ENCODE data around the gene SNCB.

The SNCB gene

DNA sequence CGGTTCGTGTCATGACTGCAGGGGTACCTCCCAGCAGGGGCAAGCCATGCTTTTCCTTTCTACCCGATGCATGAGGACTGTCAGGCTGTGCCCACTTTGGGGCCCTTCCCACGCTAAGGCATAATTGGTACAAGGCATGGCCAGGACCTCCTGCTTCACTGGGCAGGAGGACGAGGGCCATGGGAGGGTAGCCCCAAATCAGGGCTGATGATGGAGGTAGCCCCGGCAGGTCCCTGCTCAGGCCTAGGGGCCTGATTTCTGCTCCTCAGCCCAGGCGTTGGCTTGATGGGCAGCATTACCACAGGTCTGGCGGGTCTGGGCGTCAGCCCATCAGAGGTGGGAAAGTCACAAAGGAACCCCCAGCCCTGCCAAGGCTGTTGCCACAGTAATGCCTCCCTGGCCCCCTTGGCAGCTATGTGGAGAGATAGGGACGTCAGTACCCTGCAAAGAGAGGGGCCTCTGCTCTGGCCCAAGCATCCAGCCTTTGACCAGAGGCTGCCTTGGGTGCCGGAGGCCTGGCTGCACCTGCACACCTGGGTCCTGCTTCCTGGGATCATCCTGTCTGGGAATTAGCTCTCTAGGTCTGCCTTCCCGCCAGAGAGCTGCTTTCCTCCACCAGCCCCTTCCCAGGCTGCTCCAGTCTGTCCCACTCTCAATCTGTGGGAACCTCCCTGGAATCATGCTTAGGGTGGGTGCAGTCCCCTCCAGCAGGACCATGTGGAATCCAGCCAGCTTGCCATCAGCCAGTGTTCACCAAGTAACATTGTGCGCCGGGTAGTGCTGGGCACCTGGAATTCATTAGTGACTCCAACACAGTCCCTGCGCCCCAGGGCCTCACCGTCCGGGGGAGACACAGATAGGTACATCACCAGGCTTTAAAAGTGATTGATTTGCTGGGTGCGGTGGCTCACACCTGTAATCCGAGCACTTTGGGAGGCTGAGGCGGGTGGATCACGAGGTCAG, 32.3 kb upstream of the SNCB start:
- FAIRE-seq, result no peak
- no peak for DNase-seq (ENCODE audit: extremely low spot score, insufficient read length, low read depth)

DNA sequence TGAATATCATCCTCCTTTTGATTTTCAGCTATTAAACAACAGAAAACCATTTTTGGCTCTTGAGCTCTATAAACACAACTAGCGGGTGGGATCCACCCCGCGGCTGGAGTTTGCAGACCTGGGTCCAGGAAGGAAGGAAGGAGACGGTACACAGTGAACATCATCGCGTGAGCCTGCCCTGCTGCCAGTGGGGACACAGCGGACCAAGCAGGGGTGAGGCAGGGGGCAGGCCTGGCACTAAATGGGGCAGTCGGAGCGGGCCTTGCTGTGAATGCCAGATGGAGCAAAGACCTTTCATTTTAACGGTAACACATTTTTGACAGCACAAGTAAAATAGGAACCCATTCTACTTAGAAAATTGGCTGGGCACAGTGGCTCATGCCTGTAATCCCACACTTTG, 31.3 kb upstream of the SNCB start:
- no peak for FAIRE-seq
- no peak for DNase-seq (ENCODE audit: extremely low spot score, insufficient read length, low read depth)

DNA sequence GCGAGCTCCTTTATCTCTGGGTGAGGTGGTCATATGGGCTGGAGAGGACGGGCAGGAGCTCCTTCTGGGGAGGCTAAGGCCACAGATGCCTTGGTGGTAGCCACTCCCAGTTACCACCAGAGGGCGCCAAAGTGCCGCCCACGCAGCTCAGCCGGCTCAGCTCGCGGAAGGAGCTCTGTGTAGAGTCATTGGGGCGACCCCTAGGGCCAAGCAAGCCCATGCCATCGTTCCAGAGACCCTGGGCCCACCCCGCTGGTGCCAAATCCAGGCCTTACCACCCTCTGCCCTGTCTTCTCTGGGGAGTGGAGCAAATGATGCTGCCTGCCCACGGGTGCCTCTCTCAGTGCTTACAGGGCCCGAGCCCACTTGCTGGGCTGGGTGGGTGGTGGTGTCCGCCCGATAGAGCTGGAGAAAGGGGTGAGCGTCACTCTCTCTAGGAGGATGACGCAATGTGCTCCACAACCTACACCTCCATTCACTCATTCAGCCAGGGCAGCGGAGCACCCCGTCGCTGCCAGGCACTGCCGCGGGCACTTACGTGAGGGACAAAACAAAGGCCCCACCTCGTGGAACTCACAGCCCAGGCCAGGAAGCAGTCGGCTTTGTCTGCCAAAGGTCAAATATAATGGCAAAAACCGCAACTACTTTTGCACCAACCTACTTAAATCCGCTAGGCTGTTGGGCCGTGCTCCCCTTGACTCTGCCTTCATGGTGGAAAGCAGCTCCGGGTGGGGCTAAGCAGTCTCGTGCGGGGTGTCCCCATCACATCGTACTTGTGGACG, 30.7 kb upstream of the SNCB start:
- peak; percentile 89 for FAIRE-seq
- peak; percentile 84 for DNase-seq (ENCODE audit: extremely low spot score, insufficient read length, low read depth)

DNA sequence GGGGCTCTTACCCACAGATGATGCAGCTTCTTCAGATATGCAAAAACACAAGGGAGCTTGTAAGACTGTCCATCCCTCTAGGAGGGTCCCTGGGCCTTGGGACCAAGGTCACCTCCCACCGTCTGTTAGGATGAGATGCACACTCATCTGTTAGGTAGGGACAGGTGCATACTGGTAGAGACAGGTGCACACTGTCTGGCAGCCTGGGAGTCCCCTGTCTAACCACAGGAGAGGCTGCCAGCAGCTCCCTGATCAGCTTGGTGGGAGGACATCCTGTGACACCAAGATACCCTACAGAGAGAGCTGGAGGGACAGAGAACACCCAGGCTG, 30.2 kb upstream of the SNCB start:
- DNase-seq (ENCODE audit: extremely low spot score, insufficient read length, low read depth), result no peak
- no peak for FAIRE-seq

DNA sequence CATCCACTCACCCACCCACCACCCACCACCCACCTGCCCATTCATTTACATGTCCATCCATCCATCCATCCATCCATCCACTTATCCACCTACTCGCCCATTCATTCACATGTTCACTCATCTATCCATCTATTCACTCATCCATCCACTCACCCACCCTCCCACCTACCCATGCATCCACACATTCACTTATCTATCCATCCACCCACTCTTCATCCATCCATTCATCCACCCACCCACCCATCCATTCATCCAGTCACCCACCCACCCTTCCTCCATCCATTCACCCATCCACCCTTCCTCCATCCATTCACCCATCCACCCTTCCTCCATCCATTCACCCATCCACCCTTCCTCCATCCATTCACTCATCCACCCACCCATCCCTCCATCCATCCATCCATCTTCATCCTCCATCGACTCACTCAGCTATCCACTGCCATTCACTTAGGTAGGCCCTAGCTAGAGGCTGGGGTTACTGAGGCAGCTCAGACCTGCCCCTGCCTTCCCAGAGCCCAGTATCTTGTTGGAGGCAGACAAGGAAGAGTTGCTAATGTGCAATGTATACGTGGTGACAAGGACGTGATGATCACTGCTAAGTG, 29.6 kb upstream of the SNCB start:
- no peak for FAIRE-seq
- no peak for DNase-seq (ENCODE audit: extremely low spot score, insufficient read length, low read depth)

DNA sequence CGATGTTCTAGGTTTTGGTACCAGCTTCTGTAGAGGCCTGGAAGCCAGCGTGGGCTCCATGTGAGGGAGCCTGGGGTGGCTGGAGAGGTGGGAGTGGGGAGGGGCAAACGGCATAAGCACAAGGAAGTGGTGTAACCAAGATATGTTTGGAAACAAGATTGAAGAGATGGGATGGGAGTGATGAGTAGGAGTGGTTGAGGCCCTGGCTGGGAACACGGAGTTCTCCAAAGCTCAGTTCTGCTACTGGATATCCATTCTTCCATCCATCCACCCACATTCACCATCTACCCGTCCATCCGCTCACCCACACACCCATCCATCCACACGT, 29.1 kb upstream of the SNCB start:
- no peak for FAIRE-seq

DNA sequence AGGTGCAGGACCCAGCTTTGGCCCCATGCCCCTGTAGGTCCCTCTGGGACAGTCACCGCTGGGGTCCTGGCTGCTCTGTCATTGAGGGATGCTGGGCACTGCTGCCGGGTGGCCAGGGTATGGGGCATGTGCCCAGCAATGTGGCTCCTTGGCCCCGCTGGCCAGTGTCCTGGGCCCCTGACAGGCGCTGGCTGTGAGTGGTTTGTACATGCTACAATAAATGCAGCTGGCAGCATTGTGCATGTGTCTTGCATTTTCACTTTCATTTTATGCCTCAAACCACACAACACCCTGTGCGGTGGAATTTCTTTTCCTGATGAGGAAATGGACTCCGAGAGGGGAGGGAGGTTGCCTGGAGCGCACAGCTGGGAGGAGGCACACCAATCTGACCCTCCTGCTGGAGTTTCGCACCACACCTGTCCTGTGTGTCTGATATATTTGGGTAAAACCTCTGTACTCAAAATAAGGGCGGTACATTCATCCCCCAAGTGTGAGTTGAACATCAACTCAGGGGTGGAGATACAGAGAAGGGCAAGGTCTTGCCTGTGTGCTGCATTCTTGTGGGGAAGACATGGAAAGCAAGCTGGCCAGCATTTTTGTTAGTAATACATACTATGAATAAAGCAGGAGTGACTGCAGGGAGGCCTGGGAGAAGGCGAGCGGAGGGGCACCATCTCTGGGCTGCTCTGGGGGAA, 28.6 kb upstream of the SNCB start:
- DNase-seq (ENCODE audit: extremely low spot score, insufficient read length, low read depth) (no peak), FAIRE-seq (peak; percentile 67)

More for the DNA sequence above, 29.1 kb upstream of the SNCB start:
- no peak for DNase-seq (ENCODE audit: extremely low spot score, insufficient read length, low read depth)

DNA sequence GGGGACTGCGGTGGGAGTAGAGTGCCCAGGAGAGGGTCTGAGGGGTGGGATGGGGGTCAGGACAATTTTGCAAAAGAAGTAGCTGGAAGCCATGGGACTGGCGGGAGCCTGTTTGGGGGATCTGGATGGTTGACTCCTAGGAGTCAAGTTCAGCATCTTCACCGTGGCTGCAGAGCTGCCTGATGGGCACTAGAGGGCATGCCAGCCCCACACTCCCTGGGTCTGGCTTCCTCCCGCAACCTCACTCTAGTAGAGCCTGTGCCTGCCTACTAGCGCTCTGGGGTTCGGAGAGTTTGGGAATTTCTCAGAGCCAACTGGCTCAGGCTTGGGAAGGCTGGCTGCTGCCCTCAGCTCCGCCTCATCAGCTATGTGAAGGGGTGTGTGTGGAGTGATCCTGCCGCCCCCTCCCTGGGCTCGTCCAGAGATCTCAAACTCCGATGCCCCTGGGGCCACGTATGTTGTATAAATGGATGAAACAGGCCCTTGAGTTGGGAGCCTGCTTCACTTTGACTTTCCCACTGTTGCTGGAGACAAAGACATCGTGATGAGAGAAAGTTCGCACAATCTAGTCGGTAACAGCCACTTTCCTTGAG, 27.8 kb upstream of the SNCB start:
- peak; percentile 90 for FAIRE-seq
- no peak for DNase-seq (ENCODE audit: extremely low spot score, insufficient read length, low read depth)

DNA sequence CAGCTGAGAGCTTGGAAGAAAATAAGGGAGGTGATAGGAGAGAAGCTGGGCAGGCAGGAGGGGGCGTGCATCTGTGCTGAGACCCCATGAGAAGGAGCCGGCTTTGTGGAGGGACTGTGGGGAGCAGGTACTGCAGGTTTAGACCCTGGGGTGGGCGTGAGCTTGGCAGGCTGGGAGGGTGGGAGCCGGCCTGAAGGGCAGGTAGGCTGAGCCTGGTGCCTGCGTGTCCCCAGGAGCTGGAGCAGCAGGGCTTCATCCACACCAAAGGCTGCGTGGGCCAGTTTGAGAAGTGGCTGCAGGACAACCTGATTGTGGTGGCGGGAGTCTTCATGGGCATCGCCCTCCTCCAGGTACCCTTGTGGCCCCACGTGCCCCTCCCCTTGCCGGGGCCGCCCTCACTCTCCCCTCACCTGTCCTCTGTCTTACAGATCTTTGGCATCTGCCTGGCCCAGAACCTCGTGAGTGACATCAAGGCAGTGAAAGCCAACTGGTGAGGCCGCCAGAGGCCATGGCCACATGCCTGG, 26.2 kb upstream of the SNCB start:
- no peak for FAIRE-seq

DNA sequence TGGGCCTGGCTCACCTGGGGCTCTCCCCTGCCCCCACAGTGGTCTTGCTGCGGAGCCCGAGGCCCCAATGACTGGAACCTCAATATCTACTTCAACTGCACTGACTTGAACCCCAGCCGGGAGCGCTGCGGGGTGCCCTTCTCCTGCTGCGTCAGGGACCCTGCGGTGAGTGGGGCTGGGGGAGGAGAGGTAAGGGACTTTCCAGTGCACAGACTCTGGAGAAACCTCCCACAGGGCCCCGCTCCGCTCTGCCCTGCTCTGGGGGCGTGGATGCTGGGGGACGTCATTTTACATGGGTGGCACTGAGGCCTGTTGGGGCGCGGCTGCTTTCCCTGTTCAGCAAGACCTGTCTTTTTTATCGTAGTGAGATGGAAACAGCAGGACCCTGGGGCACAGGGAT, 24.5 kb upstream of the SNCB start:
- FAIRE-seq, result no peak
- DNase-seq (ENCODE audit: extremely low spot score, insufficient read length, low read depth), result no peak

More for the DNA sequence above, 26.2 kb upstream of the SNCB start:
- no peak for DNase-seq (ENCODE audit: extremely low spot score, insufficient read length, low read depth)

DNA sequence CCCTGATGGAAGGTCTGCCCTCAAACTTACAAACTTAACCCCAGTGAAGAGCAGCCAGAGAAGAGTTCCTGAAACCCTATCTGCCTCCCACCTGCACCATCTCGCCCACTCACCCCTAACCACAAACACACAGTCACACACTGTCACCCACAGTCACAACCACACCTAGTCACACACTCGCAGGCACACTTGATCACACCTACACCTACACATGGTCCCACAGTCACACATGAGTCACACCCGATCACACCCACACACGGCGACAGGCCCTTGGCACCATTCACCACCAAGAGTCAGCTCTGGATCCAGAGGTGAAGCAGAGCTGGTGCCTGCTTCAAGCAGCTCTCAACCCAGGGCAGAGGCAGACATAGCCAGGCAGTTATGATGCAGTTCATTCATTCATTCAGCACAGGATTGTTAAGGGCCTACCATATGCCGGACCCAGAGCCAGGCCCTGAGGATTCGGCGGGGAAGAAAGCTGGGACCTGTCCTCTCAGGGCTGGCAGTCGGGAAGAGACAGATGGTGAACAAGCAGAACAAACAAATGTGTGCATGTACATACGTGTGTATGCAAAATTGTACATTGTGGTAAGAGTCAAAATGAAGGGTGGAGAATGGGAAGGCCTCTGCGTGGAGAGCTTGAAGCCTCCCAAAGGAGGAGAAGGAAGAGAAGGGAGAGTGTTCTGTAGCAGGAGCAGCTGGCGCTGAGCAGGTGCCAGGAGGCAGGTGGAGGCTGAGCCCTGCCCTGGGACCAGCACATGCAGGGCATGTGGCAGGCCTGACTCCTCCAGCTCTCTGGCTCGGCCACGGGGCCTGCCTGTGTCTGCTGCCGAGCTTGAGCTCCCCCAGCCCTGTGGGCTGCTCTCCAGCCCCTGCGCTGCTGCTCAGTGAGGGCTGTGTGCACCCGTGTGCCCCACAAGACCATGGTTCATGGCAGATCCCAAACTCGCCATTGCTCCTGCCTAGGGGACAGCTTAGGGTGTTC, 23.4 kb upstream of the SNCB start:
- DNase-seq (ENCODE audit: extremely low spot score, insufficient read length, low read depth) (no peak), FAIRE-seq (peak; percentile 87)

DNA sequence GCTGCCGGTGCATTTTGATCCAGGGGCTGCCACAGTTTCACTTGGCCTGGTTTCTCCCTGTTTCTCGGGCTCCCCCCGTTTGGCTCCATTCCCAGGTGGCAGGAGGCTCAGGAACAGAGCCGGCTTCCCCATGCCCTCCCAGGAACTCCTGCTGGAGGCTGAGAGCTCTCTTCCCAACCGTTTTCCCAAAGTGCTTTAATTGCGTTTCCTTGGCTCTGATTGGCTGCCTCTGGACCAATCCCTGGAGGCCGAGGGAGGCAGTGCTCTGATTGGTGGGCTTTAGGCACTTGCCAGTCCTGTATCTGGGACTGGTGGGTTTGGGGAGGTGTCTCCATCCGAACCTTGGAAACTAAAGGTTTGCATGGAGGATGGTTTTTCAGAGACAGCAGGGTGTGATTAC, 21.8 kb upstream of the SNCB start:
- FAIRE-seq (no peak), DNase-seq (ENCODE audit: extremely low spot score, insufficient read length, low read depth) (no peak)

DNA sequence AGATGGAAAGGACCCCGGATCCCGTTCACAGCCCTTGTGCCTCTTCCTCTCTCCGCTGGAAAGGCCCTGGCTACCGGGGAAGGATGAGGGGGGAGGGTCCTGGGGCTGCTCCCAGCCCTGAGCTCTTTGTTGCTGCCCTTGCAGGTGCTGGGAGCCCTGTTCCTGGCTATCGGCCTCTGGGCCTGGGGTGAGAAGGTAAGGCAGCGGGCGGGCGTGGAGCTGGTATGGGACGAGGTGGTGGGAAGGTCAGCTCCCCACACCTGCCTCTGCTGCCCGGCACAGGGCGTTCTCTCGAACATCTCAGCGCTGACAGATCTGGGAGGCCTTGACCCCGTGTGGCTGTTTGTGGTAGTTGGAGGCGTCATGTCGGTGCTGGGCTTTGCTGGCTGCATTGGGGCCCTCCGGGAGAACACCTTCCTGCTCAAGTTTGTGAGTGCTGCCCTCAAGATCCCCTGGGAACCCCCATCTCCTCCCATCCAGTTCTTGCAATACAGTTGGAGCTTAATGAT, 21.2 kb upstream of the SNCB start:
- FAIRE-seq, result no peak
- no peak for DNase-seq (ENCODE audit: extremely low spot score, insufficient read length, low read depth)

DNA sequence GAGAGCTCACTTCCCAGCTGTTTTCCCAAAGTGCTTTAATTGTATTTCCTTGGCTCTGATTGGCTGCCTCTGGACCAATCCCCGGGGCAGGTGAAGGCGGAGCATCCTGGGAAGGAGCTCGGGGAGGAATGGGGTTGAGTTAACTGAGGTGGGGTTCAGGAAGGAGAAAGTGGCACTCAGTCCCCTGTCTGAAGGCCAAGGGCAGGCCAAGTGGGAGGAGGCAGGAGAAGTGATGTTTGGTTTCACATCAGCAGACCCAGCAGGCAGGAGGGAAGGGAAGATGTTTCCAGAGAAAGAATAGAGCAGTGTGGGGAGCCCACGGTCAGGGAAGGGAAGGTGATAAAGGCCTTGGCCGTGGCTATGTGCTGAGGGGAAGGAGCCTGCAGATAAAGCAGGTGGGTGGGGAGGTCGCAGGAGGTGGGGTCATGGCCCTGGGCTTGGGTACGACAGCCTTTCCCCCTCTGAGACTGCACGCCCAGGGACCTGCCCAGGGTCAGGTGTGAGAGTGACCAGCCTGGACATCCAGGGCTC, 20.1 kb upstream of the SNCB start:
- no peak for FAIRE-seq
- no peak for DNase-seq (ENCODE audit: extremely low spot score, insufficient read length, low read depth)

DNA sequence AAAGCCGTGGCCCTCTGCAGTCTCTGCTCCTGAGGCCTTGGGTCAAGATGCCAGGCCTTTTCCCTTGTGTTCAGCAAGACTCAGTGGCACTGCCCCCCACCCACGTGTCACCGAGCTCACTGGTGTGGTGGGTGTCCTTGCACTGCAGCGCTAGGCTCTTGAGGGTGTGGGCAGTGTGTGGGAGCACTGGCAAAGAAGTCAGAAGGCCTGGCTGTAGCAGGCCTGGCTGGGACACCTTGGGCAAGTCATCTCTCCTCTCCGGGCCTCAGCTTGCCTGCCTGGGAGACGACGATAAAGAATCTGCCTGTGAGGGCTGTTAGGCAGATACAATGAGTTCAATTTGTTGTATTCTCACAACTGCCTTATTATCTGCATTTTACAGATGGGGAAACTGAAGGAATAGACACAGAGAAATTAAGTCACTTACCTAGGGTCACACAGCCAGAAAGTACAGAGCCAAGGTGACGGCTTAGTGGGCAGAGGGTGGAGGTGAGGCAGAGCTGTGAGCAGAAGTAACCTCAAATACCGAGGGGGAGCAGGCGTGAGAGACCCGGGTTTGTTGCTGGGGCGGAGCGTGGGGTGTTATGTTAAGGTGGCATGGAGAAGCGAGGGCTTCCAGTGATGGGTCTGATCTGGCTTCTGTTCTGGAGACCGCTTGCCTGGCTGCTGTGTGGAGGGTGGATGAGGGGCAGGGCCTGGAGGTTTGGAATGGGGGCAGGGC, 18.3 kb upstream of the SNCB start:
- no peak for DNase-seq (ENCODE audit: extremely low spot score, insufficient read length, low read depth)
- FAIRE-seq, result no peak

DNA sequence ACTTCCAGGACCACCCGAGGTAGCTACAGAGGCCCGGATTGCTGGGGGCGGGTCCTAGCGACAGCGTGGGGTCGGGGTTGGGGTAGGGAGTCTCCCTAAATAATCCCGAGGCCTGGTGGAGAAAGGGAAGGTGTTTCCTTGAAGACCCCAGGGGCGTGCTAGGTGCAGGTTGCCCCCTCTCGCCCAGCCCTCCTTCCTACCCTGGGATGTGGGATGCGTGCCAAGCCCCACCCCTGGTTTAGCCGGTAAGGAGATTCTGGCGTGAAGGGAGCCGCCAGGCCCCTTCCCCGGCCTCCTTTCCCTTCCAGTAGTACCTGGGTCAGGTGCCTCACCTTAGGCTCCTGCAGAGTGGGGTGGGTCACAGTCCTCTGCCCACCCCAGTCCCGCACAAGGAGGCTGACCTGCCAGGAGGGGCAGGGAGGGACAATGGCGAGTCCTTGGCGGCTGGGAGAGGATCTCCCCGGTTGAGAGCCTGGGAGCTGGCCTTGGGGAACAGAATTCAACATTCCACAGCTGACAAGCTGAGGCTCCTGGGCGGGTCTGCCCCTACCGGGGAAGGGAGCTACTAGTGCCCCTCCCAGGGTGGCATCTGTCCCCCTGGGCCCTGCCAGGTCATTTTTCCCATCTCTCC, 17.6 kb upstream of the SNCB start:
- DNase-seq (ENCODE audit: extremely low spot score, insufficient read length, low read depth), result no peak
- no peak for FAIRE-seq

All from GM18507 (cell line).